HG03097 (cell line): ENCODE data around the gene LY6G6F.

Experiments used
- ATAC-seq: cut with Tn5 transposase; IDR thresholded peaks from one replicate; pipeline ENCODE4 v1.9.1; 2021; ENCODE audit not compliant: unreplicated experiment, low FRiP score

LY6G6F gene, protein sequence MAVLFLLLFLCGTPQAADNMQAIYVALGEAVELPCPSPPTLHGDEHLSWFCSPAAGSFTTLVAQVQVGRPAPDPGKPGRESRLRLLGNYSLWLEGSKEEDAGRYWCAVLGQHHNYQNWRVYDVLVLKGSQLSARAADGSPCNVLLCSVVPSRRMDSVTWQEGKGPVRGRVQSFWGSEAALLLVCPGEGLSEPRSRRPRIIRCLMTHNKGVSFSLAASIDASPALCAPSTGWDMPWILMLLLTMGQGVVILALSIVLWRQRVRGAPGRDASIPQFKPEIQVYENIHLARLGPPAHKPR

DNA sequence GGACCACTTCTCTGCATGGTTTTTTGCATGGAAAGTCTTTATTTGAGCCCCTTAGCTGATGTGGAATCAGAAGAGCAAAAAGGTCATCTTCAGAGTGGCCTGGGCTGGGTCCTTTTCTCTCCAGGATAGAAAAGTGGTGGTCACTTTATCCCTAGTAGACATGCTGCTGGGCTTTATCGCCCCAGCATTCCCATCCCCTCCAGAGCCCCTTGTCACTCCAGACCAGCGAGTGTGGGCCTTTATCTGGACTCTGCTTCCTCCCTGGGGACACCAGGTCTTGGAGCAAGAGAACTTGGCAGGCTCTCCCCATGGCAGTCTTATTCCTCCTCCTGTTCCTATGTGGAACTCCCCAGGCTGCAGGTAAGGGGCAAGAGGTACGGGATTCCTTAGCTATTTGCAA lies at the start of gene LY6G6F:
TSS of gene LY6G6F (plus strand) at position 268 of the 400 bp plus-strand sequence. CDS start at position 309, 41 bp downstream.
- no peak for ATAC-seq

DNA sequence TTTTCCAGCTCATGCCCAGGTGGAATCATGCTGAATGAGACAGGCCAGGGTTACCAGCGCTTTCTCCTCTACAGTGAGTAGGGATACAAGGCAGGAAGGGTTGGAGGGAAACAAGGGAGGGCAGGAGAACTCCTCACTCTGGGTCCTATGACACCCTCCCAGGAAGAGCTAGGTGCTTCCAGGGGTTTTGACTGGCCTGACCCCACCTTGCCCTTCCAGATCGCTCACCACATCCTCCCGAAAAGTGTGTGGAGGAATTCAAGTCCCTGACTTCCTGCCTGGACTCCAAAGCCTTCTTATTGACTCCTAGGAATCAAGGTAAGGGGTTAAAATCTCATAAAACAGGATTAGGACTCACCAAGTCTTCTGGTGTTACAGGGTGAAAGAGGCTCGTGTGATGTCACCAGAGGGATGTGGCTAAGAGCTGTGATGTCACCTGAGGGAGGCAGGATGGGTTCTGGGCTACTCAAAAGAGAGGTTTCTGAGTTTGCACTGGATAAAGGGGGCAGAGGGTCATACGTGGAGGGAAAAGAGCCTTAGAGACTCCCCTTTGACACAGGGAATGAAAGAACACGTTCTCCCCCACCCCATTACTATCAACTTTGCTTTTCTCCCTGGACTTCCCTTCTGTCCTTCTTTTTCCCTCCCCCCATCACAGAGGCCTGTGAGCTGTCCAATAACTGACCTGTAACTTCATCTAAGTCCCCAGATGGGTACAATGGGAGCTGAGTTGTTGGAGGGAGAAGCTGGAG lies 49.1 kb upstream of the LY6G6F start:
- ATAC-seq, result no peak

DNA sequence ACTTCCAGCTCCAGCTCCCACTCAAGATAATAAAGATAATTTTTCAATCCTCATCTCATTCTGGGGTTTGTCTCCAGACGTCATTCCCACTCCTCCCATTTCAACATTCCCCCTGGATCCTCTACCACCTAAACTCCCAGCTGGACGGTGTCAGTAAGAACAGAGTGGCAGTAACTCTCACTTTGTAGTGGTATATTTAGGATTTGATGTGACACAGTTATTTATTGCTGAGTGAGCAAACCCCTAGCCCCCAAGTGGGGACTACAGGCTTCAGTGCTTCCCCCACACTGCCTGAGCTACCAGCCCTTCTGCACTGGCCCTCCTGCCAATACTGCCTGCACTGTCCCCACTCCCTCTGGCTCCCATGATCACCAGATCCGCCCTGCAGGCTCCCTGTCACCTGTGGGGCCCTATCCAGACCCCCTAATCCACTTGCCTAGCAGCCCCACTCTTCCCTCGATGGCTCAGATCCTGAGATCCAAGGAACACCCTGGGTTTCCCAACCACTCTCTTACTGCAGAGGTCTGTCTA lies 48.4 kb upstream of the LY6G6F start:
- ATAC-seq, result no peak

DNA sequence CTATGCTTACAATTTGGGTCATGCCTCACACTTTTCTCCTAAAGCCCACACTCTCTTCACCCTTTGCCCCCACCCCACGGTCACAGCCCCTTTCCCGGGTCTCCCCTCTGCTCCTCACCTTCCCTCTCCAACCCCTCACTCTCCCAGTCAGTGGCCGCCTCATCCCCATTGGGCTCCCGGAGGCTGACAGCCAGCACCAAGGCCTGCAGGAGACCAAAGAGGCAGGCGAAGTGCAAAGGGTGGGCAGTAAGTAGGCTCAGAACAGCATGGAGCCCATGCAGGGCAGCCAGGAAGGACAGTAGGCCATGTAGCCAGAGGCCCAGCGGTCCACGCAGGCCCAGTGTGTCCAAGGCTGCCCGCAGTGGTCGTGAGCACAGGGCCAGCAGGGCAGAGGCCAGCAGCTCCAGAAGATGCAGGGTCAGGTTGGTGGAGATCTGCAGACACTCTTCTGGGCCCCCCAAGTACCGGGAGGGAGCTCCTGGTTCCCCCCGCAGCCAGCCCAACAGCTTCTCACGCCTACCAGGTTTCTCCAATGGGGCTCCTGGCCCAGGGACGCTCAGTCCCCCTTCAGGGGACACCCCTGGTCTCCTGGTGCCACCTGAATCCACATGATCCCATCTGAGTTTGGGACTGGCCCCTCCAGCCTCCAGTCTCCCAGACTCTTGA lies 47.5 kb upstream of the LY6G6F start:
- ATAC-seq, result no peak

DNA sequence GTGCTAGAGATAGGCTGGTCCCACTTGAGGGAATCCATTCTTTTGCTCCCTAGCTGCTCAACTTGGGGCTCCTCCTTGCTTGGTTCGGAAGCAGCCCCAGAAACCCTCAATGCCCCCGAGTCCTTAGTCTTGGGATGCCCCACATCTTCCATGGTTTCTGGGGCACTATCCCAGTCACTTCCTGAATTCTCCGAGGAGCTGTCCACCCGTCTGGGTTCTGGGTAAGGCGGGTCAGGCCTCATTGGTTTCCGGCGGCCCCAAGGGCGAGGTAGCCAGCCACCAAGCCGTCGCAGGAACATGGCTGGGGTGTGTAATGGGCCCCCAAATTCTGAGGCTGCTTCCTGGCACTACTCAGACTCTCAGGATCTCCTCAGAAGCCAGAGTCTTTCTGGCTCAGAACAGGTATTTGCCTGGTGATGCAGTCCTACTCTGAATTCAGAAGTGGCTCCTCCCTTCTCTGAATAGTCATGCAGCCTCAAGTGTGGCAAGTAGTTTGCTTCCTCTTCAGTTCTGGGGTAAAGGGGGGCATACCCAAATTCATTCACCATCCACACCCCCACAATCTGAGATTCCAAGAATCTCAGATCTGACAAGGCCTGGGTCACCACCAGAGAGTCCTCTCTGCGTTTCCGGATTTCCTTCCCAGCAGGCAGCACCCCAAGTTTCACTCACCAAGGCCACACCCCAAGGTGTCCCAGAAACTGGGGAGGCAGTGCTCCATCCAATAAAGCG lies 46.9 kb upstream of the LY6G6F start:
- no peak for ATAC-seq

DNA sequence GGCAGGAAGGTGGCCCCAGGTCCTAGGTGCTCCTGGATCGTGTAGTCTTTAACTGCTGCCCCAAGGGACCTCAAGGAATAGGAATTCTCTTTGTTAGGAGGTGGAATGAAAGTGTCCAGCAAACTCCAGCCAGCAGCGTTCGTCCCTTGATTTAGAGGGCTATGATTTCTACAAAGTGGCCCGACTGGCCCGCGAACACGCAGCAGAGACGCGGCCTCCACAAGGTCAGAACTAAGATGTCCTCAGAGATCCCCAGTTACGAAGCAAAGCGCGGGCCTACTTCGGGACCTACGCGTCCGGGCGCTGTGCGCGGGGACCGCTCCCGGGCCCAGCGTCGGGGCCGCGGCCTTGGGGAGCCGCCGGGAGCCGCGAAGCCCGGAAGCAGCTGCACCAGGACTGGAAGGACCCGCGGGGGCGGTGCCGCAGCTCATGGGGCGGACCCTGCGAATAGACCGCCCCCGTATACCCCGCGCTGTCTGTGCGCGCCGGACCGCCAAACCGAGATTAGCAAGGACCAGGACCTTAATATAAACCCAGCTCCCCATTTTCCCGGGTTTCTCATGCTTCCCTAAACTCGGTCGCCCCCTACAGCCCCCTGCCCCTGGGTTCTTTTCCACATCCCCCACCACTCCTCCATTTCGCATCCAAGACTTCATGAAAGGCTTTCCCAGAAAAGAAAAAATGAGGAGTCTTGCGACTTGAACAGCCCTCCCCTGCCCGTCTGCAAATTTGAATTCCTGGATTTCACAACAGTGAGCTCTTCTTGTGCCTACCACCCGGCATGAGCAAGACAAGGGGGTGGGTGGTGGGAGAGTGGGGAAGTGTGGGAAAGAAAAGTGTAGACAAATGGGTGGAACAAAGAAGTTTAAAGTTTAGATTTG lies 46.0 kb upstream of the LY6G6F start, which contains the start of gene C6orf47:
TSS of gene C6orf47 (minus strand) at position 398 of the 881 bp plus-strand sequence. CDS start 831 bp downstream, outside the sequence.
- ATAC-seq, result peak; percentile 31

DNA sequence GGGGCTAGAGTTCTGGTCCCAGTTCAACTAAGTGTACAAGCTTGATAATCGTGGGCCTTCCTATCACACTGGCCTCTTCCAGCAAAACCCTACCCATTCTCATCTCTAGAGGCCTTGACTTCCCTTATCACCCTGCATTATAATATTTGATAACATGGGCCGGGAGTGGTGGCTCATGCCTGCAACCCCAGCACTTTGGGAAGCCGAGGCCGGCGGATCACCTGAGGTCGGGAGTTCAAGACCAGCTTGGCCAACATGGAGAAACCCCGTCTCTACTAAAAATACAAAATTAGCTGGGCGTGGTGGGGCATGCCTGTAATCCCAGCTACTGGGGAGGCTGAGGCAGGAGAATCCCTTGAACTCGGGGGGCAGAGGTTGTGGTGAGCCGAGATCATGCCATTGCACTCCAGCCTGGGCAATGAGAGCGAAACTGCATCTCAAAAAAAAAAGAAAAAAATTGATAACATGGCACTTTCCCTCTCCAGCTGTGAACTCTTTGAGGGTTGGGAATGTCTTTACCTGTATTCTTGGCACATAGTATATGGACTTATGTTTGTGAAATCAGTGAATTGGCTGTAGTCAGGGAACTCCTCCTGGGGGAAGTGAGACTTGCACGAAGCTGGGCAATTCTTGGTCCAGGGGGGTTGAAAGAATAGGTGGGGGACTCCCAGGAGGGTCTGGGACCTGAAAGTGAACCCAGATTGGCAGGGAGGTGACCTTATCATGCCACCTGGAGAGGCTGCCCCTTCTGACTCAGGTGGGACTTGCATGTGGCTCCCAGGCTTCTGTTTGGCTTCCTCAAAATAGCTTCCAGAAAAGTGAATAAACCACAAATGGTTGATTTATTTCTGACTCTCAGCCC lies 45.2 kb upstream of the LY6G6F start:
- no peak for ATAC-seq

DNA sequence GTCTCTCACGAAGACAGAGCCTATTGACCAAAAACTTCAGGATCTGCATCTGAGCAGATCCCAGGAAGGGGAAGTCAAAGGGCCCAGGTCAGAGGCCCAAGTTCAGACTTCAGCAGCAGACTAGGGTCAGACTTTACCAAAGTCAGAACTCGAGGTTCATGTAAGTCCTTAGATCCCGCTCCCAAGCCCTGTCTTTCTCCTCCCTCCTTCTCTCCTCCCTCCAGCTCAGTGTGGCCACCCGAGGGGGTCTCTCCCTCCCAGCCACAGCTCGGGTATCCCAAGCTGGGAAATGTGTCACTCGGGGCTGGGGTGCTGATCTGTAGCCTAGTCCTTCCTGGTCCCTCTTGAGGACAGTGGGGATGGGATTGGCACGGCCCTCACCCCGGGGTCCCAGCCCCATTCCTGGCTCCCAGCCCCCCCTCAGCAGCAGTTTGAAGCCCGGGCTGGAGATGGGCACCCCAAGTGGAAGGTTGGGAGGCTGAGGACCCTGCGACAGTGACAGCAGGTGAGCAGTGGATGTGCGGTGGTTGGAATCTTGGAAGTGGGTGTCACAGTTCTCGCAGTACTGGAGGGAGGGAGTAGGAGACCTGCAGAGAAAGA lies 44.4 kb upstream of the LY6G6F start:
- no peak for ATAC-seq

DNA sequence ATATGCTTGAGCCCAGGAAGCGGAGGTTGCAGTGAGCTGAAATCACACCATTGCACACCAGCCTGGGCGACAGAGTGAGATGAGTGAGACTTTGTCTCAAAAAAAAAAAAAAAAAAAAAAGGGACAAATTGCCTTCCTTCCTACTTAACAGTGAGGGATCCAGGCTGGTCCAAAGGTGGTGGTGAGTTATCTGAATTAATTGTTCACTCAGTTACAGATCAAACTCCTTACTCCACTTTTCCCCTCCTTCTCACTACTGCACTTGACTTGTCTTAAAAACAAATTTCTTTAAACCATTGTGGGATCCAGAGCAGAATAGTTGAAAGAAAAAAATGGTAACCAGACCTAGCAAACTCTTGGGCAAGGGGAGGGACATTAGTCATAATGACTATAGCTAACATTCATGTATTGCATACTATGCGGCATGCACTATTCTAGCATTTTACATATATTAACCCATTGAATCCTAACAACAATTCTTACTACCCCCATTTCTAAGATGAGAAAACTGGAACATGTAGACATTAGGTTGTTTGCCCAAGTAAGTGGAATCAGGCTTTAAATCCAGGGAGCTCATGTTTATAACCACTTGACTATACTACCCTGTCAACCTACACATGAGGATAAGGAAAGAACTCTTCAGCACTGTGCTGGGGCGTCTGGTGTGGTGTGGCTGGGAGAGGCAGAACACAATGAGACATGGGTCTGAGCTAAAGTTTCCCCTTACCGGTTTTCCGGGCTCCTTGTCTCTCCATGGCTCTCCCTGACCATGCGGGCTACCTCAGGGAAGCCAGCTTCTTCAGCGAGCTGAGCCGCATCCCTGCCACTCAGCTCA lies 43.3 kb upstream of the LY6G6F start:
- no peak for ATAC-seq

DNA sequence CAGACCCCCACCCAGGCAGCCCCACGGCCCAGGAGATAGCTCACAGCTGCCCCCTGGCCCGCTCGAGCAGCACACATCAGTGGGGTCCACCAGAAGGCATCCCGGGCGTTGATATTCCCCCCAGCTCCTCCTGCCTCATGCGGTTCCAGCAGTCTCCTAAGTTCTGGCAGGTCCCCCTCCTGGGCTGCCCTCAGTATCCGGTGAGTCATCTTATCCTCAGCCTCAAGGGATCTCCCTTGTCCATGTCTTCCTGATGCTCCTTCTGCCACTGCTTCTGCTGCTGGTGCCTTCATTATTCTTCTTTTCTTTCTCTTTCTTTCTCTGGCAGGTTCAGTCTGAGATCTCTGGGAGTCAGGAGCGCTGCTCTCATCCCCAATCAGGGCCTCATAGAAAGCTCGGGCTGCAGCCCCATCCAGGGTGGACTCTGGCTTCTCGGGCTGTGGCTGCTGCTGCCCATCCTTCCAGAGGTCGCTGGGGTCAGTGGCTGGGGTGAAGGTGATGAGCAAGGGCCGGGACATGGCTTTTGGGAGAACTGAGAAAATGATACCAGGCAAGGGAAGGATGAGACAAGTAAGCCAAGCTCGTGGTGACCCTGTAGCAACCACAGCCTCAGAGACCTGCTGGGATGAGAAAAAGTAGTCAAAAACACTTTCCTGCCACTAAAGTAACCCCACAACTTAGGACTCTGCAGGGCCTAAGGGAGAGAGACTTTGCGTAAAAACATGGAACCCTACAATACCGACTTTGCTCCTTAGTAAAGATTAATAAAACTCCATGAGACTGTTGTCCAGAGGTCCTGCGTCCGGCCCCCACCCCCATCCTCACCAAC lies 42.5 kb upstream of the LY6G6F start:
- ATAC-seq, result no peak

DNA sequence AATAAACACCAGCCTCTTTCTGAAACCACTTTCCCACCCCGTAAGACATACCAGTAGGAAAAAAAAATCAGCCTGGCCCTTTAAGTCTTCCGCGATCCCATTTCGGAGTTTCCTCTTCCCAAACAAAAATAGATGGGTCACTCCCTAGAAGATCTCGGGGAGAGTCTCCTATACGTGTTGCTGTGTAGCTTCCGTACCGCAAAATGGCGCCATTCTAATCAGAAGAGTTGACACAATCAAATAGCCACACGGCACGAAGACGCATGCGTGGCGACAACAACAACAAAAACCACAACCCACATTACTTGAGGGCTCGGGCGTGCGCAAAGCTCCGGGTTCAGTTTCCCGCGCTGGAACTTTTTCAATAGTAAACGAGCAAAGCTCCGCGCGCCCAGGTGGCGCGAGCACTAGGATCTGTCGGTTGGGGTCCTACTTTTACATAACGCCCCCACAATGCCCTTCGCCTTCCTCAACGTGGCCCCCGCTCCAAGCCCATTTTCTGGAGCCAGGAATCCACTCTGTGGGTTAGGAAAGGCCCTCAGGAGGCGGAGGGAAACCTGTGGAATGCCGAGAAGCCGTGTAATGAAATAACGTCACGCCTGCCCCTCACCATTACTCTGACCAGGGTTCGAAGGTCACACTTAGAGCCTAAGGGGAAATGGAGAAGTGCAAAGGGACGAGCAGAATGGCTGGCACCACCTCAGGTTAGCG lies 41.7 kb upstream of the LY6G6F start, which contains the start of gene GPANK1:
TSS of gene GPANK1 (minus strand) at position 208 of the 711 bp plus-strand sequence. CDS start 519 bp downstream, outside the sequence.
- no peak for ATAC-seq

DNA sequence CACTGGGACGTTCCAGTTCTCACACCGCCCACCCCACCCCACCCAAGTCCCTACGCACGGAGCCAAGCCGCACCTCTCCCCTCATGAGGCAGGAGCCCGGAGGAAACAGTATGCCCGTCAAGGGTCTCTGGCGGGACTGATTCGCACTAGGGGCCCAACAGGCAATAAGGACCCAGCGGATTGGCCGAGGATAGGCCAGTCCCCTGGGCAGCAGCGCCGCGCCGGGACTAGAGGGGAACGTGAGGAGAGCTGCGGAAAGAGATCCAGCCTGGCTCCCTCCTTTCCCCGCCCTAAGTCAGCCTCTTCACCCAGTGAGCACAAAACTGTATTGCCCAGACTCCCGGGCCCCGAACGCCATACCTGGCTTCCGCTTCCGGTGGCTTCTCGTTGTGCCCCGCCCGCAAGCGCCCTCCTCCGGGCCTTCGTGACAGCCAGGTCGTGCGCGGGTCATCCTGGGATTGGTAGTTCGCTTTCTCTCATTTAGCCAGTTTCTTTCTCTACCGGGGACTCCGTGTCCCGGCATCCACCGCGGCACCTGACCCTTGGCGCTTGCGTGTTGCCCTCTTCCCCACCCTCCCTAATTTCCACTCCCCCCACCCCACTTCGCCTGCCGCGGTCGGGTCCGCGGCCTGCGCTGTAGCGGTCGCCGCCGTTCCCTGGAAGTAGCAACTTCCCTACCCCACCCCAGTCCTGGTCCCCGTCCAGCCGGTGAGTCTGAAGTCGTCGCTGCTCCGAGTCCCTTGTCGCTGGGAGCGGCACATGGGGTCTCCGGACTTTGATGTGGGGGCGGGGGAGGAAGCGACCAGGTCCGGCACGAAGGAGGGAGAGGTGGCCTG lies 40.9 kb upstream of the LY6G6F start, which contains the start of gene CSNK2B:
TSS of gene CSNK2B (plus strand) at position 580 of the 836 bp plus-strand sequence. CDS start 752 bp downstream, outside the sequence.
- ATAC-seq, result peak; percentile 72

DNA sequence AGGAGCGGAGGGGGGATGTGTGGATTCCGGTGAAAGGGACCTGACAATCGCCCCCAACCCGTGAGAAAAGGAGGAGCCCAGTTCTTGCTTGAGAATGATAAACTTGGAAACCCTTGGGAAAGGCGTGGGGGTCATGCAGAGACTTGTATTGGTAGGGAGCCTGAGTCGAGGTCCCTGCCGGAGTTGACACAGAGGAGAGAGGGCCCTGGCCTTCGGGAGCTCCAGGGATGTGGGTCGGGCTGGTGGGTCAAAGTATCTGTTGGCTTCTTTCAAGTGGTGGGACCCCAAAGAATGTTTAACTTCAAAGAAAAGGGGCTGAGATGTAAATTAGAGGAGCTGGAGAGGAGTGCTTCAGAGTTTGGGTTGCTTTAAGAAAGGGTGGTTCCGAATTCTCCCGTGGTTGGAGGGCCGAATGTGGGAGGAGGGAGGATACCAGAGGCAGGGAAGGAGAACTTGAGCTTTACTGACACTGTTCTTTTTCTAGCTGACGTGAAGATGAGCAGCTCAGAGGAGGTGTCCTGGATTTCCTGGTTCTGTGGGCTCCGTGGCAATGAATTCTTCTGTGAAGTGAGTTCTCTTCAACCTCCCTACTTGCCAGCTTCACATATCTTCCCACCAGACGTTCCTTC lies 40.2 kb upstream of the LY6G6F start:
- no peak for ATAC-seq

DNA sequence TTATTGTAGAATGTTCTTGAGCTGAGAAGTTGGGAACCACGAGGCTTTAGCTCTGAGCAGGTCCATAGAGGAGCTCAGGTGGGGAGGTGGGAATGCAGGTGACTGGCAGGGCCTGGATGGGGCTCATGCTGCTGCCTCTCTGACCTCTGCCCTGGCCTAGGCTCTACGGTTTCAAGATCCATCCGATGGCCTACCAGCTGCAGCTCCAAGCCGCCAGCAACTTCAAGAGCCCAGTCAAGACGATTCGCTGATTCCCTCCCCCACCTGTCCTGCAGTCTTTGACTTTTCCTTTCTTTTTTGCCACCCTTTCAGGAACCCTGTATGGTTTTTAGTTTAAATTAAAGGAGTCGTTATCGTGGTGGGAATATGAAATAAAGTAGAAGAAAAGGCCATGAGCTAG lies 37.0 kb upstream of the LY6G6F start, which contains the start of gene LY6G5B:
TSS of gene LY6G5B (plus strand) at position 301 of the 400 bp plus-strand sequence. CDS start 975 bp downstream, outside the sequence.
- no peak for ATAC-seq
